Left colon (tissue), 2 donors: ENCODE measurements around the gene TOGARAM1. TPM values are rescaled to one million over a fixed set of nuclear protein-coding genes. Genes with fewer than 3 reads are reported as not detected.

Source experiments
- ATAC-seq: fragments of 200-7000 bp; cut with Tn5 transposase; one replicate; pipeline ENCODE4 v1.9.1; 2020; ENCODE audit warnings: mild to moderate bottlenecking, moderate library complexity
- DNase-seq, 2 donors: peaks; one replicate each; pipeline ENCODE4 v3.0.0-alpha.2; 2020
- intact Hi-C, 2 donors: fragments of 100-400 bp; cut with DNase I in 1 of 2; cut with micrococcal nuclease in 1 of 2; formaldehyde crosslinking; loops; one replicate each; pipeline versions ENCODE4 v1.11.2 to v1.14.0; 2022; cut with DNase I, micrococcal nuclease
- total RNA-seq, 2 donors: library from RNA; stranded (reverse); fragmentation: NEBNext Ultra II Directional; extraction: Animal tissue kit (Norgen Biotek cat#: 25700); gene quantifications; one replicate each; pipeline ENCODE4 v1.2.1, GENCODE V29; 2021
- donor health status: DM: no; HTN: no; CAD: no.
- donor health status: DM: yes; HTN: yes; CAD: no.

TOGARAM1 gene
- total RNA-seq, 2 donors from 2014 or later, result 11.0 to 13.6 TPM

DNA sequence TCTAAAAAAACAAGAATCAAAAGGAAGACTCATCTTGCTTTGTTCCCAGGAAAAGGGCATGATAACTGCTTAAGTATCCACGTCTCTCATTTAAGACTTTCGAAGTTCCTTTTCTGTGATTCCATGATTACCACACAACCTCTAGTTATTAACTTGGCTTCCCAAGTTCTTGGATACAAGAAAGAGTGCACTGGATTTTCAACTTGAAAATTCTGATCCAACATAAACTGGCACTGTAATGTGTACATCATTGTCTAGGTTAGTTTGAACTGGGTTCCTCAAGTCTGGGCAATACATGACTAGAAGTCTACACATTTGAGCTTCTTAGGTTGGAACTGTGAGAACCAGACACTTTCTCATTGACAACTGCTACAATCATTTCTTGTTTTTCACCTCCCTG is 1.8 kb upstream of the TOGARAM1 start:
- intact Hi-C loops, result loop anchor here in 1 of 2 donors (10.0 kb wide), 2 partner anchors 125 to 175 kb away; partner anchors contain the start of genes FANCM, FKBP3 and PRPF39
- ATAC-seq (no peak), DNase-seq (no peak)

- no peak for ATAC-seq
- no peak for DNase-seq
- intact Hi-C loops, result loop anchor here in 1 of 2 donors (10.0 kb wide), 2 partner anchors 124 to 174 kb away; partner anchors contain the start of genes FANCM, FKBP3 and PRPF39
Observed at GRCh38 chr14:44960646-44961045, 1.3 kb upstream of the TOGARAM1 start.

DNA sequence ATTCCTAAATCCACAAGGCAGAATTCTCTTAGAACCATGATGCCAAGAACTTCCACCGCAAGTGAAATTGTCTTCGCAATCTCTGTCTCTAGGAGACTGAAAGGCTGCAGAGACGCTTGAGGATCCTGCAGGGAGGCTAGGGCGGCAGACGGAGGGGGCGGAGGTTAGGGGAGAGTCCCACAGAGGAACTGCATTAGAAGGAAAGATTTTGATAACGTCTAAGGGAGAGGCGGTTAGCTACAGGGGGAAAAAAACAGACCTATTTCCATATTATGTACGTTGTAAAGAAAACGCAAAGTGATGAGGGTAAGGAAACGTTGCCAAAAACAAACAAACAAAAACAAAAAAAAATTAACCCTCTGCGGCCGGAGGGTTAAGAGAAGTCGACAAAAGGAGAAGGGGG is 838 bp upstream of the TOGARAM1 start:
- peak; percentile 57 for ATAC-seq
- intact Hi-C loops, result loop anchor here in 1 of 2 donors (10.0 kb wide), 2 partner anchors 124 to 174 kb away; partner anchors contain the start of genes FANCM, FKBP3 and PRPF39

DNA sequence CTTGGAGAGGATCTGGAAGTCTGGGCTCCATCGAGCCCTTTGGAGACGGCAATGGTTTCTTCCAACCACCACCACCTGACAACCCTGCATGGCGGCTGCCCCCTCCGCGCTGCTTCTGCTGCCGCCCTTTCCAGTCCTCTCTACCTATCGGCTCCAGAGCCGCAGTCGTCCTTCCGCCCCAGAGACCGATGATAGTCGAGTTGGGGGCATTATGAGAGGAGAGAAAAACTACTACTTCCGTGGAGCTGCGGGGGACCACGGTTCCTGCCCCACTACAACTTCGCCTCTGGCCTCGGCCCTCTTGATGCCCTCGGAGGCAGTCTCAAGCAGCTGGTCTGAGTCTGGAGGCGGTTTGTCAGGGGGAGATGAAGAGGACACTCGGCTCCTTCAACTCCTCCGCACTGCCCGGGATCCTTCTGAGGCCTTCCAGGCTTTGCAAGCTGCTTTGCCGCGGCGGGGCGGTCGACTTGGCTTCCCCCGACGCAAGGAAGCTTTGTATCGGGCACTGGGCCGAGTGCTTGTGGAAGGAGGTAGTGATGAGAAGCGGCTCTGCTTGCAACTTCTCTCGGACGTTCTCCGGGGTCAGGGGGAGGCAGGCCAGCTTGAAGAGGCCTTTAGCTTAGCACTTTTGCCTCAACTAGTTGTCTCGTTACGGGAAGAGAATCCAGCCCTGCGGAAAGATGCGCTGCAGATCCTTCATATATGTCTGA is 499 bp downstream of the TOGARAM1 start:
- ATAC-seq (peak; percentile 48), DNase-seq (peak; percentile 48 to 66)
- intact Hi-C loops, result loop anchor here in 1 of 2 donors (10.0 kb wide), 2 partner anchors 122 to 172 kb away; partner anchors contain the start of genes FANCM, FKBP3 and PRPF39

More for the DNA sequence above, 838 bp upstream of the TOGARAM1 start:
- DNase-seq, result peak; percentile 75

GRCh38 chr14:44963044-44963528 is 1.1 kb downstream of the TOGARAM1 start:
- DNase-seq (no peak), ATAC-seq (no peak)
- intact Hi-C loops, result loop anchor here in 1 of 2 donors (10.0 kb wide), 2 partner anchors 122 to 172 kb away; partner anchors contain the start of genes FANCM, FKBP3 and PRPF39

DNA sequence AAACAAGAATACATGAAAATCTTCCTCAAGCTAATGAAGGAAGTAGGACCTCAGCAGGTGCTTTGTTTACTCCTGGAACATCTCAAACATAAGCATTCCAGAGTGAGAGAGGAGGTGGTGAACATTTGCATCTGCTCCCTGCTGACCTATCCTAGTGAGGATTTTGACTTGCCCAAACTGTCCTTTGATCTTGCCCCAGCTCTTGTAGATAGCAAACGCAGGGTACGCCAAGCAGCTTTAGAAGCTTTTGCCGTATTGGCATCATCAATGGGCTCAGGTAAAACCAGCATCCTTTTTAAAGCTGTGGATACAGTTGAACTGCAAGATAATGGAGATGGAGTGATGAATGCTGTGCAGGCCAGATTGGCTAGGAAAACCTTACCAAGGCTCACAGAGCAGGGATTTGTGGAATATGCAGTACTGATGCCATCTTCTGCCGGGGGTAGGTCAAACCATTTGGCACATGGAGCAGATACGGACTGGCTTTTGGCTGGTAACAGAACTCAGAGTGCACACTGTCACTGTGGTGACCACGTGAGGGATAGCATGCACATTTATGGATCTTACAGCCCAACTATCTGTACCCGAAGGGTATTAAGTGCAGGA is 1.9 kb downstream of the TOGARAM1 start:
- ATAC-seq, result no peak
- no peak for DNase-seq
- intact Hi-C loops, result loop anchor here in 1 of 2 donors (10.0 kb wide), 2 partner anchors 121 to 171 kb away; partner anchors contain the start of genes FANCM, FKBP3 and PRPF39

DNA sequence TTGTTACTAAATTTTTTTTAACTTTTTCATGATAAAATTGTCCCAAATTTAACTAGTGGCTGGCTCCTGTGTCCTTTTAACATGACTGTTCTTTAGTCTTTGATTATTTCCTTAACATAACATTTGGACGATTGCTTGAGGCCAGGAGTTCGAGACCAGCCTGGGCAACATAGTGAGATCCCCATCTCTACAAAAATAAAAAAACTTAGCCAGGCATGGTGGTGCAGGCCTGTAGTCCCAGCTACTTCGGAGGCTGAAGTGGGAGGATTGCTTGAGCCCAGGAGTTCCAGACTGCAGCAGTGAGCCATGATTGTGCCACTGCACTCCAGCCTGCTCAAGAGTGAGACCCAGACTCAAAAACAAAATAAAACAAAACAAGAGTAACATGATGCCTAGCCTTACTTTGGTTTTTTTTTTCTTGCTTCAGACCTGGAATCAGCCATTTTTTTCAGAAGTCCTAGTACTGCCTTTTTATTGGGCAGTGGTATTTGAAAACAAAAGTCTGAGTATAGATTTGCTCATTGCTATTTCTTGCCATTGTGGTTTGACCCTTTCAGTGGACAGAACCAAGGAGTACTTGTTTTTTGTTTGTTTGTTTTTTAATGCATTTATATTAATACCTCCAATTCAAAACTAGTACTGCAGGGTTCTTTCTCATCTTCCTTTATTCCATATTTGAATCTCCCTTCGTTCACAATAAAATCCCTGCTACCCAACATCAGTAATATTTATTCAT is 4.8 kb downstream of the TOGARAM1 start:
- ATAC-seq (no peak), DNase-seq (no peak)
- intact Hi-C loops, result loop anchor here in 1 of 2 donors (10.0 kb wide), 2 partner anchors 118 to 168 kb away; partner anchors contain the start of genes FANCM, FKBP3 and PRPF39

- DNase-seq (no peak), ATAC-seq (no peak)
- intact Hi-C loops, result loop anchor here in 1 of 2 donors (10.0 kb wide), 2 partner anchors 116 to 166 kb away; partner anchors contain the start of genes FANCM, FKBP3 and PRPF39
Observed at GRCh38 chr14:44968714-44969113, 6.7 kb downstream of the TOGARAM1 start.

- DNase-seq, result no peak
- ATAC-seq, result no peak
- intact Hi-C loops, result no loop called here
Observed at GRCh38 chr14:44970907-44971306, 8.9 kb downstream of the TOGARAM1 start.

DNA sequence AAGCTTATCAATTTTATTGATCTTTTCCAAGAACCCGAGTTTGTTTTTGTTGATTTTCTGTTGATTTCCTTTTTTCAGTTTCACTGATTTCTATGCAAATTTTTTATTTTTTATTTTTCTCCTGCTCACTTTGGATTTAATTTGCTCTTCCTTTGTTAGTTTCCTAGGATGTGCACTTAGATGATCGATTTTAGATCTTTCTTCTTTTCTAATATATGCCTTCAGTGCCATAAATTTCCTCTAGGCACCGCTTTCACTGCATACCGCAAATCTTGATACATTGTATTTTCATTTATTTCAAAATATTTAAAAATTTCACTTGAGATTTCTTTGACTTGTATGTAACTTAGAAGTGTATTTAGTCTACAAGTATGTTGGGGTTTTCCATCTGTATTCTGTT is 9.5 kb downstream of the TOGARAM1 start:
- DNase-seq, result no peak
- intact Hi-C loops, result no loop called here
- ATAC-seq, result no peak

GRCh38 chr14:44979273-44979672 is 17.3 kb downstream of the TOGARAM1 start:
- DNase-seq, result no peak
- ATAC-seq, result no peak
- intact Hi-C loops, result no loop called here

- intact Hi-C loops, result no loop called here
- ATAC-seq (peak; percentile 70), DNase-seq (peak in 1 of 2 donors; percentile 43)
Observed at GRCh38 chr14:44979740-44980356, 17.9 kb downstream of the TOGARAM1 start.

GRCh38 chr14:44981198-44981597 is 19.2 kb downstream of the TOGARAM1 start:
- DNase-seq, result no peak
- intact Hi-C loops, result no loop called here
- ATAC-seq, result no peak

DNA sequence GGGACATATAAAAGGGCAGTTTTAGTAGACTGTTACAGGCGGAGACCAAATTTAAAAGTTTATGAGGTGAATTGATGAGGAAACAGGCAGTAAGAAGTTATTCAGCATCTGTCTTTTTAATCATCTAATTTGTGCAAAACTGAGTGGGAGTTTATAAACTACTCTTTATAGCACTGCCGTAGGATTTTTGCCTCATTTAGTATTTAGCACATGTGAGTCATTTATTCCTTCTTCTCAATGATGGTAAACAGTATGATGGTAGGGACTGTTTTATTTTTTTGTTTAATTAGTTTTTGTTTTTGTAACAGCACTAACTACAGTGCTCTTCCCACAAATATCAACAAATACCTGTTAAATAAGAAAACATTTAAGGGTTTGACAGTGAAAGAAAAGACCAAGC is 20.6 kb downstream of the TOGARAM1 start:
- intact Hi-C loops, result no loop called here
- DNase-seq (no peak), ATAC-seq (no peak)

- no peak for ATAC-seq
- DNase-seq, result no peak
- intact Hi-C loops, result no loop called here
Observed at GRCh38 chr14:44988694-44989093, 26.7 kb downstream of the TOGARAM1 start.

DNA sequence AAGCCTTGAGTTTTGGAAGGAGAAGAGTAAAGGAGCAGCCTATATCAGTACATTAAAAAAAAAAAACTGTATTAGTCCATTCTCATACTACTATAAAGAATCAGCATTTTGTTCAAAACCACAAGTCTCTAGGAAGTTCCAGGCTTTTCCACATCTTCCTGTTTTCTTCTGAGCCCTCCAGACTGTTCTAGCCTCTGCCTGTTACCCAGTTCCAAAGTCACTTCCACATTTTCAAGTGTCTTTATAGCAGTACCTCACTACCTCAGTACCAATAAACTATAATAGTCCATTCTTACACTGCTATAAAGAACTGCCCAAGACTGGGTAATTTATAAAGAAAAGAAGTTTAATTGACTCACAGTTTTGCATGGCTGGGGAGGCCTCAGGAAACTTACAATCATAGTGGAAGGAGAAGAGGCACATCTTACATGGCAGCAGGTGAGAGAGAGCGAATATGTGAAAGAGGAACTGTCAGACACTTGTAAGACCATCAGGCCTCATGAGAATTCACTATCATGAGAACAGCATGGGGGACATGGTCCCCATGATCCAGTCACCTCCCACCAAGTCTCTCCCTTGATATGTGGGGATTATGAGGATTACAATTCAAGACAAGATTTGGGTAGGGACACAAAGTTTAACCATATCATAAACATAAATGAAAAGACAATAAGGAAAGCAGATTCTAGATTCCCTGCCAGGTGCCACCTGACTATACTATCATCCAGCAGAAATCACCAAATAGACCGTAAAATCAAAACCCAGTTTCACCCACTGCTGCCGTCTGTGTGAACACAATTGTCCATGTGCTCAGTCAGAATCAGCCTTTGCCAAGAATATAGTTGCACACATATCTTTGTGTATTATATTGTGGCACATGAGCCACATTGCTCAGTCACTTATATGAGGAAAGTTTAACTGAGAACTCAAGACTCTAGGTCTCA is 27.8 kb downstream of the TOGARAM1 start:
- intact Hi-C loops, result no loop called here
- peak; percentile 77 for ATAC-seq

GRCh38 chr14:44990533-44990932 is 28.5 kb downstream of the TOGARAM1 start:
- intact Hi-C loops, result no loop called here
- ATAC-seq, result peak; percentile 49
- no peak for DNase-seq

More for the DNA sequence above, 27.8 kb downstream of the TOGARAM1 start:
- no peak for DNase-seq
